SH-SY5Y (cell line): ENCODE data around the gene ZNRF1.

Experiments used
- GATA2 ChIP-seq: IDR thresholded peaks from 2 replicates; pipeline ENCODE4 v1.6.1; 2011; ENCODE audit warnings: mild to moderate bottlenecking, low read depth, low read length
- GATA3 ChIP-seq: IDR thresholded peaks from 2 replicates; pipeline ENCODE4 v1.6.1; 2011; ENCODE audit warnings: low read depth, mild to moderate bottlenecking, low read length, moderate library complexity

DNA sequence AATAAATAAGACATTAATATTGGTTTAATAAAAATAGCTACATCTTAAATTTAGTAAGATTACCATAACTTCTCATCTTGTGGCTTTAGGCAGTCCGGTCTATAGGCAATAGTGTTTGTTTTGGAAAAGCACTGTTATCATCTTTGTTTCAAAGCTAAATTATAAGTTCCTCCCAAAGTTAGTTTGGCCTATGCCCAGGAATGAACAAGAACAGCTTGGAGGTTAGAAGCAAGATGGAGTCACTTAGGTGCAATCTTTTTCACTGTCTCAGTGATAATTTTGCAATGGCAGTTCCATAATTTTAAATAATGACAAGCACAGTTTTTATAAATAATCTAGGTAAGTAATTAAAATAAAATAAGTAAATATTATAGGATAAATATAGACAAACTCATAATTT, 123.8 kb downstream of the ZNRF1 start:
- TF ChIP-seq GATA2 (no peak), GATA3 (no peak)
